ENCODE results near the gene FRMPD3.

DNA sequence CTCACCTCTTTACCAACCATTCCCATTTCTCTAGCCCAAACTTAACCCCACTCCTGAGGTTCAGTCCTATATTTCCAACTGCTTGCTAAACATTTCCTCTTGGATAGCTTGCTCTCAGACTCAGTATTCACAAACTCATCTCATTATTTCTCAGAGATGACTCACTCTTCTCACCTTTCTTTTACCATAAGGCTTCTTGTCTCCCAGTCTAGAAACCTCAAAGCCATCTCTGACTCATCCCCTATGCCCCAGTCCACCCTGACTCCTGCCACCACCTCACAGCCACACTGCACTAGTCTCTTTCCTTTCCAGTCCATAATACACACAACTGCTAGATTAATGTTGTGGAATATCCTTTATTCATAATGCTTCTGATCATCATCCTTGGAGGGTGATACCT lies 4.8 kb downstream of the FRMPD3 start:
- TF ChIP-seq CTCF (IDR thresholded peaks at IDR 0.05) (no peak), RNF2 (IDR thresholded peaks at IDR 0.05; ENCODE audit: borderline replicate concordance, low read depth) (no peak), POLR2AphosphoS2 (conservative IDR thresholded peaks at IDR 0.05; ENCODE audit: low read length) (no peak), EP300 (IDR thresholded peaks at IDR 0.05) (no peak), POLR2A (IDR thresholded peaks at IDR 0.05; ENCODE audit: low read length) (no peak), HOXB5 (CRISPR knock-in tag; IDR thresholded peaks at IDR 0.05) (no peak), RAD21 (conservative IDR thresholded peaks at IDR 0.05 in 1 of 2, IDR thresholded peaks at IDR 0.05 in 1 of 2) (no peak), REST (IDR thresholded peaks at IDR 0.05) (no peak), MAX (IDR thresholded peaks at IDR 0.05) (no peak), SMC3 (IDR thresholded peaks at IDR 0.05) (no peak)
